ENCODE data around the gene PFDN1.

PFDN1 gene

GRCh38 chr5:140287801-140288521 is 14.9 kb downstream of the PFDN1 start:
- no peak for TF ChIP-seq CTCF (IDR thresholded peaks at IDR 0.05; ENCODE audit: control extremely low read depth, extremely low read depth, low read depth, missing control alignments)
- ChIA-PET POLR2A (no interaction called here), CTCF (interaction anchor here (0.9 to 2.3 kb wide), 2 partner anchors 63 to 65 kb away, joined by 3 to 4 read pairs; no protein-coding TSS in a partner anchor)
- DNase-seq (ENCODE audit: extremely low spot score) = no peak

GRCh38 chr5:140286424-140286823 is 16.5 kb downstream of the PFDN1 start:
- no peak for DNase-seq (ENCODE audit: extremely low spot score)
- CTCF ChIA-PET = interaction anchor here (1.0 kb wide), 1 partner anchor 42 kb away, joined by 3 read pairs; no protein-coding TSS in a partner anchor
- no peak for TF ChIP-seq CTCF (IDR thresholded peaks at IDR 0.05; ENCODE audit: control extremely low read depth, extremely low read depth, low read depth, missing control alignments)
- POLR2A ChIA-PET = no interaction called here

GRCh38 chr5:140284013-140284412 is 18.9 kb downstream of the PFDN1 start:
- CTCF ChIA-PET = interaction anchor here (2.0 kb wide), 1 partner anchor 70 kb away, joined by 5 read pairs; no protein-coding TSS in a partner anchor

GRCh38 chr5:140282266-140282665 is 20.6 kb downstream of the PFDN1 start:
- POLR2A ChIA-PET = interaction anchor here (0.7 kb wide), 1 partner anchor 14 kb away, joined by 3 read pairs; no protein-coding TSS in a partner anchor

More at GRCh38 chr5:140284013-140284412, 18.9 kb downstream of the PFDN1 start:
- POLR2A ChIA-PET = no interaction called here
- TF ChIP-seq CTCF (IDR thresholded peaks at IDR 0.05; ENCODE audit: control extremely low read depth, extremely low read depth, low read depth, missing control alignments) = no peak
- DNase-seq (ENCODE audit: extremely low spot score) = no peak

GRCh38 chr5:140275837-140276236 is 27.1 kb downstream of the PFDN1 start:
- ChIA-PET POLR2A (no interaction called here), CTCF (interaction anchor here (0.8 to 1.7 kb wide), 8 partner anchors 13 to 76 kb away, joined by 3 to 5 read pairs (median 4); partner anchors contain the start of gene PFDN1)
- no peak for DNase-seq (ENCODE audit: extremely low spot score)
- no peak for TF ChIP-seq CTCF (IDR thresholded peaks at IDR 0.05; ENCODE audit: control extremely low read depth, extremely low read depth, low read depth, missing control alignments)

More at GRCh38 chr5:140282266-140282665, 20.6 kb downstream of the PFDN1 start:
- TF ChIP-seq CTCF (IDR thresholded peaks at IDR 0.05; ENCODE audit: control extremely low read depth, extremely low read depth, low read depth, missing control alignments) = no peak
- CTCF ChIA-PET = interaction anchor here (1.0 to 2.0 kb wide), 4 partner anchors 9 to 72 kb away, joined by 3 to 5 read pairs (median 3); partner anchors contain the start of gene PFDN1
- no peak for DNase-seq (ENCODE audit: extremely low spot score)

- DNase-seq (ENCODE audit: extremely low spot score) = no peak
- POLR2A ChIA-PET = no interaction called here
- CTCF ChIA-PET = interaction anchor here (0.9 to 1.5 kb wide), 5 partner anchors 9 to 47 kb away, joined by 3 to 5 read pairs (median 3); no protein-coding TSS in a partner anchor
- TF ChIP-seq CTCF (IDR thresholded peaks at IDR 0.05; ENCODE audit: control extremely low read depth, extremely low read depth, low read depth, missing control alignments) = no peak
These were observed 29.5 kb downstream of the PFDN1 start for GRCh38 chr5:140273401-140273877.

Data from GM10248 (cell line).